ENCODE data around the gene PDE6G. TPM values are rescaled to one million over a fixed set of nuclear protein-coding genes. Genes with fewer than 3 reads are reported as not detected.

Gene PDE6G
- total and polyA plus RNA-seq, 2 donors (not counting 1 experiment from before 2014, with no cell fraction given) = 0.69 to 1.1 TPM

GRCh38 chr17:81608082-81608481 is 48.3 kb downstream of the PDE6G start:
- no peak overlapping the region for H2AFZ ChIP-seq (ENCODE audit: insufficient read depth, low read depth, low read length, poor library complexity, severe bottlenecking)
- no peak for DNase-seq
- peaks cover 5 to 75% of the 10 kb centered on the region in 2 experiments for H3K36me3 ChIP-seq (replicated peaks in 1 of 2; ENCODE audit: control extremely low read depth in 1 of 2, control insufficient read depth in 1 of 2, extremely low read depth in 1 of 2, insufficient read depth in 2 of 2, low read length in 1 of 2)
- no peaks in the 10 kb centered on the region for H3K27me3 ChIP-seq (replicated peaks in 1 of 4; ENCODE audit: control extremely low read depth in 1 of 4, control insufficient read depth in 3 of 4, insufficient read depth in 4 of 4, low read length in 3 of 4)
- POLR2A ChIA-PET = no interaction called here
- peaks cover 22% of the 10 kb centered on the region for H3K79me2 ChIP-seq (ENCODE audit: control insufficient read depth, insufficient read depth, low read length)
- Mint-ChIP-seq H3K4me3 (no peak overlapping the region), H3K9me3 (ENCODE audit: insufficient read depth) (no peaks in the 10 kb centered on the region), H3K27me3 (no peaks in the 10 kb centered on the region), H3K4me1 (no peaks in the 10 kb centered on the region), H3K27ac (no peak overlapping the region)
- WGBS (ENCODE audit: insufficient coverage) = 100% methylated on average over 4 of the region's 4 CpGs
- TF ChIP-seq CTCF (IDR thresholded peaks at IDR 0.05) (no peak), EZH2 (IDR thresholded peaks at IDR 0.05; ENCODE audit: borderline replicate concordance, insufficient read depth, low read depth, low read length, poor library complexity, severe bottlenecking) (no peak)
- no peak overlapping the region for H3K4me3 ChIP-seq (ENCODE audit: control extremely low read depth in 1 of 5, extremely low read depth in 1 of 5, insufficient read depth in 1 of 5, low read depth in 2 of 5, low read length in 4 of 5)
- no peak overlapping the region for H3K9ac ChIP-seq (ENCODE audit: low read length)
- intact Hi-C loops (cut with micrococcal nuclease) = loop anchor here (10.0 kb wide), 1 partner anchor 123 kb away; no protein-coding TSS in a partner anchor
- CTCF ChIA-PET = no interaction called here
- H4K20me1 ChIP-seq (ENCODE audit: control insufficient read depth, insufficient read depth, low read length, poor library complexity, severe bottlenecking) = peaks cover 9% of the 10 kb centered on the region
- H3K4me2 ChIP-seq (replicated peaks; ENCODE audit: low read depth, low read length, poor library complexity, severe bottlenecking) = no peak overlapping the region
- no peak overlapping the region for H3K27ac ChIP-seq (ENCODE audit: low read length in 2 of 2)
- ATAC-seq (ENCODE audit: low read depth) = no peak
- no peaks in the 10 kb centered on the region for H3K9me3 ChIP-seq (ENCODE audit: control extremely low read depth in 1 of 3, control insufficient read depth in 2 of 3, insufficient read depth in 1 of 3, low read length in 2 of 3)
- no peaks in the 10 kb centered on the region for H3K4me1 ChIP-seq (ENCODE audit: control insufficient read depth in 2 of 2, insufficient read depth in 2 of 2, low read length in 2 of 2)

GRCh38 chr17:81607431-81607830 is 48.9 kb downstream of the PDE6G start:
- Histone ChIP-seq H3K27ac (ENCODE audit: low read length in 2 of 2) (no peak overlapping the region), H3K9me3 (ENCODE audit: control extremely low read depth in 1 of 3, control insufficient read depth in 2 of 3, insufficient read depth in 1 of 3, low read length in 2 of 3) (no peaks in the 10 kb centered on the region), H2AFZ (ENCODE audit: insufficient read depth, low read depth, low read length, poor library complexity, severe bottlenecking) (no peak overlapping the region), H3K79me2 (ENCODE audit: control insufficient read depth, insufficient read depth, low read length) (peaks cover 15% of the 10 kb centered on the region), H3K27me3 (replicated peaks in 1 of 4; ENCODE audit: control extremely low read depth in 1 of 4, control insufficient read depth in 3 of 4, insufficient read depth in 4 of 4, low read length in 3 of 4) (no peaks in the 10 kb centered on the region), H3K9ac (ENCODE audit: low read length) (no peak overlapping the region), H3K4me1 (ENCODE audit: control insufficient read depth in 2 of 2, insufficient read depth in 2 of 2, low read length in 2 of 2) (no peaks in the 10 kb centered on the region), H4K20me1 (ENCODE audit: control insufficient read depth, insufficient read depth, low read length, poor library complexity, severe bottlenecking) (peaks cover 5% of the 10 kb centered on the region), H3K36me3 (replicated peaks in 1 of 2; ENCODE audit: control extremely low read depth in 1 of 2, control insufficient read depth in 1 of 2, extremely low read depth in 1 of 2, insufficient read depth in 2 of 2, low read length in 1 of 2) (peaks cover 5 to 70% of the 10 kb centered on the region in 2 experiments), H3K4me2 (replicated peaks; ENCODE audit: low read depth, low read length, poor library complexity, severe bottlenecking) (no peak overlapping the region), H3K4me3 (ENCODE audit: control extremely low read depth in 1 of 5, extremely low read depth in 1 of 5, insufficient read depth in 1 of 5, low read depth in 2 of 5, low read length in 4 of 5) (no peak overlapping the region)
- intact Hi-C loops (cut with micrococcal nuclease) = loop anchor here (10.0 kb wide), 1 partner anchor 123 kb away; no protein-coding TSS in a partner anchor
- no peaks in the 10 kb centered on the region for H3K27me3 Mint-ChIP-seq
- 93% methylated on average over 2 of the region's 6 CpGs for WGBS (ENCODE audit: insufficient coverage)
- TF ChIP-seq EZH2 (IDR thresholded peaks at IDR 0.05; ENCODE audit: borderline replicate concordance, insufficient read depth, low read depth, low read length, poor library complexity, severe bottlenecking) (no peak), CTCF (IDR thresholded peaks at IDR 0.05) (no peak)
- ChIA-PET CTCF (interaction anchor here (0.6 to 1.1 kb wide), 3 partner anchors 8 to 28 kb away, joined by 3 to 4 read pairs (median 3); no protein-coding TSS in a partner anchor), POLR2A (no interaction called here)
- no peaks in the 10 kb centered on the region for H3K9me3 Mint-ChIP-seq (ENCODE audit: insufficient read depth)
- no peak overlapping the region for H3K27ac Mint-ChIP-seq
- H3K4me3 Mint-ChIP-seq = no peak overlapping the region
- ATAC-seq (ENCODE audit: low read depth) (no peak), DNase-seq (no peak)
- H3K4me1 Mint-ChIP-seq = no peaks in the 10 kb centered on the region
